Measurements from ENCODE around the gene TTL.
"Not testable (repeated sequence)": the region's sequence is repeated elsewhere in the genome, so short reads cannot be mapped to it uniquely, and the experiment has no call there.

The TTL gene

GRCh38 chr2:112493858-112494648 lies 12.1 kb downstream of the TTL start:
- Histone ChIP-seq H2BK12ac (ENCODE audit: low read length in 2 of 2) (no peak overlapping the region), H2BK120ac (ENCODE audit: low read depth, low read length) (no peak overlapping the region), H3K27ac (ENCODE audit: low read length, poor library complexity, severe bottlenecking) (no peak overlapping the region), H3K18ac (ENCODE audit: low read depth in 1 of 2, low read length in 2 of 2) (no peak overlapping the region), H2BK15ac (ENCODE audit: low read depth, poor library complexity, severe bottlenecking) (no peak overlapping the region), H3K9me3 (ENCODE audit: control insufficient read depth, low read length) (no peaks in the 10 kb centered on the region), H3K4me3 (ENCODE audit: insufficient read depth in 1 of 2, low read depth in 1 of 2, low read length in 2 of 2) (peak overlapping the region in 1 of 2 experiments; percentile 20), H2AFZ (ENCODE audit: low read depth, low read length) (no peak overlapping the region), H3K79me1 (replicated peaks; ENCODE audit: low read length, poor library complexity, severe bottlenecking) (peaks cover 7% of the 10 kb centered on the region), H3K36me3 (ENCODE audit: control insufficient read depth in 1 of 2, insufficient read depth in 2 of 2, low read depth in 1 of 2, low read length in 2 of 2) (peaks cover 2 to 22% of the 10 kb centered on the region in 2 experiments), H3K14ac (ENCODE audit: low read length in 2 of 2) (no peak overlapping the region), H3K9ac (ENCODE audit: low read length) (no peak overlapping the region), H4K91ac (ENCODE audit: low read length) (no peak overlapping the region), H3K27me3 (ENCODE audit: control insufficient read depth in 1 of 2, insufficient read depth in 1 of 2, low read length in 2 of 2) (no peaks in the 10 kb centered on the region), H3K4me1 (ENCODE audit: control insufficient read depth, insufficient read depth, low read depth, low read length) (peaks cover 2% of the 10 kb centered on the region), H3K4ac (ENCODE audit: low read depth in 1 of 2, low read length in 2 of 2) (peak overlapping the region in 1 of 2 experiments; percentile 61), H2AK5ac (ENCODE audit: low read length, severe bottlenecking) (no peak overlapping the region), H4K8ac (ENCODE audit: low read length) (no peak overlapping the region), H3K23ac (ENCODE audit: low read length in 2 of 2) (no peak overlapping the region), H2BK5ac (ENCODE audit: low read depth, low read length, poor library complexity, severe bottlenecking) (no peak overlapping the region), H3K4me2 (ENCODE audit: low read length, poor library complexity, severe bottlenecking) (no peak overlapping the region)
- 71% methylated on average over 9 of the region's 9 CpGs for WGBS
- DNase-seq = peak; percentile 76

DNA sequence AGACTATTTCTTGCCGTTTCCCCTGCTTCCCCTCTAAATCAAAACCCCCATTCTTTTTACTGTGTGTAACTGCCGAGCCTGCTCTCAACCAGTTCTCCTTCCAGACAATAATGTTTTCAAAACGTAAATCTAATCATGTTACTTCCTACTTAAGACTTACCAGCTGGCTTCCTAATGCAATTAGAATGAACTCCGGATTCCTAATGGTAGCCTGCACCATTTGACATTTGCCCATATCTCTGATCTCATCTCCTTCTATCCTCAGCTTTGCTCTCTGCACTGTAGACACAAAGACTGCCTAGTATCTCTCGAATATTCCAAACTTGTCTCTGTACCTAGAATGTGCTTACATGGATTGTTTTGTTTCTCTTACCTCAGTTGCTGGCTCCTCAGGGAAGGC lies 12.9 kb downstream of the TTL start:
- Histone ChIP-seq H4K8ac (ENCODE audit: low read length) (no peak overlapping the region), H2BK12ac (ENCODE audit: low read length in 2 of 2) (no peak overlapping the region), H3K4ac (ENCODE audit: low read depth in 1 of 2, low read length in 2 of 2) (no peak overlapping the region), H2BK5ac (ENCODE audit: low read depth, low read length, poor library complexity, severe bottlenecking) (no peak overlapping the region), H3K27ac (ENCODE audit: low read length, poor library complexity, severe bottlenecking) (no peak overlapping the region), H3K79me1 (replicated peaks; ENCODE audit: low read length, poor library complexity, severe bottlenecking) (peaks cover 7% of the 10 kb centered on the region), H4K91ac (ENCODE audit: low read length) (no peak overlapping the region), H3K14ac (ENCODE audit: low read length in 2 of 2) (no peak overlapping the region), H2AK5ac (ENCODE audit: low read length, severe bottlenecking) (no peak overlapping the region), H2BK120ac (ENCODE audit: low read depth, low read length) (no peak overlapping the region), H3K23ac (ENCODE audit: low read length in 2 of 2) (no peak overlapping the region), H2AFZ (ENCODE audit: low read depth, low read length) (no peak overlapping the region), H3K9ac (ENCODE audit: low read length) (no peak overlapping the region), H3K4me3 (ENCODE audit: insufficient read depth in 1 of 2, low read depth in 1 of 2, low read length in 2 of 2) (no peak overlapping the region), H3K36me3 (ENCODE audit: control insufficient read depth in 1 of 2, insufficient read depth in 2 of 2, low read depth in 1 of 2, low read length in 2 of 2) (peaks cover 2 to 21% of the 10 kb centered on the region in 2 experiments), H3K9me3 (ENCODE audit: control insufficient read depth, low read length) (no peaks in the 10 kb centered on the region), H3K27me3 (ENCODE audit: control insufficient read depth in 1 of 2, insufficient read depth in 1 of 2, low read length in 2 of 2) (no peaks in the 10 kb centered on the region), H3K18ac (ENCODE audit: low read depth in 1 of 2, low read length in 2 of 2) (no peak overlapping the region), H2BK15ac (ENCODE audit: low read depth, poor library complexity, severe bottlenecking) (no peak overlapping the region), H3K4me1 (ENCODE audit: control insufficient read depth, insufficient read depth, low read depth, low read length) (peaks cover 2% of the 10 kb centered on the region), H3K4me2 (ENCODE audit: low read length, poor library complexity, severe bottlenecking) (no peak overlapping the region)
- DNase-seq = no peak
- WGBS = 75% methylated on average over 5 of the region's 5 CpGs

GRCh38 chr2:112495878-112496277 lies 13.9 kb downstream of the TTL start:
- H3K4ac ChIP-seq (ENCODE audit: low read depth in 1 of 2, low read length in 2 of 2); H4K91ac ChIP-seq (ENCODE audit: low read length); DNase-seq; H4K8ac ChIP-seq (ENCODE audit: low read length); H2BK15ac ChIP-seq (ENCODE audit: low read depth, poor library complexity, severe bottlenecking); H3K4me1 ChIP-seq (ENCODE audit: control insufficient read depth, insufficient read depth, low read depth, low read length); H3K23ac ChIP-seq (ENCODE audit: low read length in 2 of 2); H3K4me2 ChIP-seq (ENCODE audit: low read length, poor library complexity, severe bottlenecking); H3K18ac ChIP-seq (ENCODE audit: low read depth in 1 of 2, low read length in 2 of 2); H2AFZ ChIP-seq (ENCODE audit: low read depth, low read length); H3K9me3 ChIP-seq (ENCODE audit: control insufficient read depth, low read length); H3K9ac ChIP-seq (ENCODE audit: low read length); H2BK120ac ChIP-seq (ENCODE audit: low read depth, low read length); H2BK5ac ChIP-seq (ENCODE audit: low read depth, low read length, poor library complexity, severe bottlenecking); H3K4me3 ChIP-seq (ENCODE audit: insufficient read depth in 1 of 2, low read depth in 1 of 2, low read length in 2 of 2); H2AK5ac ChIP-seq (ENCODE audit: low read length, severe bottlenecking); H3K27me3 ChIP-seq (ENCODE audit: control insufficient read depth in 1 of 2, insufficient read depth in 1 of 2, low read length in 2 of 2); H3K79me1 ChIP-seq (replicated peaks; ENCODE audit: low read length, poor library complexity, severe bottlenecking); H2BK12ac ChIP-seq (ENCODE audit: low read length in 2 of 2); H3K27ac ChIP-seq (ENCODE audit: low read length, poor library complexity, severe bottlenecking); H3K14ac ChIP-seq (ENCODE audit: low read length in 2 of 2): not testable (repeated sequence)
- H3K36me3 ChIP-seq (ENCODE audit: control insufficient read depth in 1 of 2, insufficient read depth in 2 of 2, low read depth in 1 of 2, low read length in 2 of 2) = peaks cover 2 to 18% of the 10 kb centered on the region in 2 experiments
- WGBS = 78% methylated on average over 4 of the region's 4 CpGs

GRCh38 chr2:112500850-112501484 lies 19.0 kb downstream of the TTL start:
- H2BK5ac ChIP-seq (ENCODE audit: low read depth, low read length, poor library complexity, severe bottlenecking); H3K4ac ChIP-seq (ENCODE audit: low read depth in 1 of 2, low read length in 2 of 2); H2BK15ac ChIP-seq (ENCODE audit: low read depth, poor library complexity, severe bottlenecking); H2AFZ ChIP-seq (ENCODE audit: low read depth, low read length); H3K9me3 ChIP-seq (ENCODE audit: control insufficient read depth, low read length); H2BK12ac ChIP-seq (ENCODE audit: low read length in 2 of 2); H3K27me3 ChIP-seq (ENCODE audit: control insufficient read depth in 1 of 2, insufficient read depth in 1 of 2, low read length in 2 of 2); H3K79me1 ChIP-seq (replicated peaks; ENCODE audit: low read length, poor library complexity, severe bottlenecking); H3K4me2 ChIP-seq (ENCODE audit: low read length, poor library complexity, severe bottlenecking); H3K4me3 ChIP-seq (ENCODE audit: insufficient read depth in 1 of 2, low read depth in 1 of 2, low read length in 2 of 2); H4K8ac ChIP-seq (ENCODE audit: low read length); H2BK120ac ChIP-seq (ENCODE audit: low read depth, low read length); H3K18ac ChIP-seq (ENCODE audit: low read depth in 1 of 2, low read length in 2 of 2); H3K14ac ChIP-seq (ENCODE audit: low read length in 2 of 2); H3K27ac ChIP-seq (ENCODE audit: low read length, poor library complexity, severe bottlenecking); H3K4me1 ChIP-seq (ENCODE audit: control insufficient read depth, insufficient read depth, low read depth, low read length); H3K23ac ChIP-seq (ENCODE audit: low read length in 2 of 2); H4K91ac ChIP-seq (ENCODE audit: low read length); H2AK5ac ChIP-seq (ENCODE audit: low read length, severe bottlenecking): not testable (repeated sequence)
- peak; percentile 30 for DNase-seq
- WGBS = 87% methylated on average over 6 of the region's 10 CpGs
- peak overlapping the region; percentile 26 for H3K9ac ChIP-seq (ENCODE audit: low read length)
- H3K36me3 ChIP-seq (ENCODE audit: control insufficient read depth in 1 of 2, insufficient read depth in 2 of 2, low read depth in 1 of 2, low read length in 2 of 2) = peaks cover 5 to 14% of the 10 kb centered on the region in 2 experiments

Measured in mesenchymal stem cell (in vitro differentiated cells and primary cell).